ENCODE data around the gene NUP160. TPM values are rescaled to one million over a fixed set of nuclear protein-coding genes. Genes with fewer than 3 reads are reported as not detected.

Gene NUP160
- total and polyA plus RNA-seq, 2 of the 13 experiments (the other 11 are each of a cell fraction or from before 2014, with no cell fraction given), result 28.3 to 43.5 TPM

DNA sequence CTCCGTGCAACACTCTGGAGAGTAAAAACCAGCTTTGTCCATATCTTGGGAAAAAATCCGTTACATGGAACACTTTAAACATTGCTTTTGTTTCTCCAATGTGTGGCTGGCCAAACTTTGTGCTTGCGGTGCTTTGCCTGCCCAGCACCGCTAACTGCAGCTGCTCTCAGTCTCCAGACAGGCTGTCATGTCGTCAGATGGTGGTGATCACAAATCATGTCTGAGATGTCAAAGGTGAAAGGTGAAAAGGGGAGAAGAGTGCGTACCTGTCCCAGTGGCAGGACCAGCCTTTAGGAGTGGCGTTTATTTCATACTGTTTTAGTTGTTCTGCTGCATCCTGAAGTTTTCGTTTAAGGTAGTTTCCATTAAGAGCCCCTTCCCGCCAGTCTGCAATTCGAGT, 115.9 kb downstream of the NUP160 start:
- no peaks in the 10 kb centered on the region for H3K9me3 ChIP-seq (ENCODE audit: low read length)
- WGBS (ENCODE audit: low lambda C conversion rate), result 97% methylated on average over 10 of the region's 10 CpGs
- peaks cover 4% of the 10 kb centered on the region for H3K79me2 ChIP-seq (ENCODE audit: insufficient read depth, low read length)
- no peak overlapping the region for H3K27ac ChIP-seq (ENCODE audit: extremely low read length, insufficient read depth, low read length)
- in situ Hi-C loops (cut with HindIII; ENCODE audit: extremely low pct_ligation_motif_present, low pct_unique_long_range_greater_than_20kb), result no loop called here
- no peaks in the 10 kb centered on the region for H4K20me1 ChIP-seq (ENCODE audit: insufficient read depth, low read length)
- BruUV-seq (replicated peaks), result no TSS peak
- intact Hi-C loops (cut with micrococcal nuclease; ENCODE audit: unreplicated experiment), result no loop called here
- TF ChIP-seq ZFP41 (CRISPR knock-in tag; IDR thresholded peaks at IDR 0.05; ENCODE audit: borderline replicate concordance), result no peak
- TF ChIP-seq ZNF20 (CRISPR knock-in tag; IDR thresholded peaks at IDR 0.05), result no peak
- no peak for TF ChIP-seq KDM1A (CRISPR knock-in tag; IDR thresholded peaks at IDR 0.05)
- TF ChIP-seq SAFB2 (CRISPR knock-in tag; IDR thresholded peaks at IDR 0.05; ENCODE audit: borderline replicate concordance, low read depth), result no peak
- TF ChIP-seq, protein P1, sequence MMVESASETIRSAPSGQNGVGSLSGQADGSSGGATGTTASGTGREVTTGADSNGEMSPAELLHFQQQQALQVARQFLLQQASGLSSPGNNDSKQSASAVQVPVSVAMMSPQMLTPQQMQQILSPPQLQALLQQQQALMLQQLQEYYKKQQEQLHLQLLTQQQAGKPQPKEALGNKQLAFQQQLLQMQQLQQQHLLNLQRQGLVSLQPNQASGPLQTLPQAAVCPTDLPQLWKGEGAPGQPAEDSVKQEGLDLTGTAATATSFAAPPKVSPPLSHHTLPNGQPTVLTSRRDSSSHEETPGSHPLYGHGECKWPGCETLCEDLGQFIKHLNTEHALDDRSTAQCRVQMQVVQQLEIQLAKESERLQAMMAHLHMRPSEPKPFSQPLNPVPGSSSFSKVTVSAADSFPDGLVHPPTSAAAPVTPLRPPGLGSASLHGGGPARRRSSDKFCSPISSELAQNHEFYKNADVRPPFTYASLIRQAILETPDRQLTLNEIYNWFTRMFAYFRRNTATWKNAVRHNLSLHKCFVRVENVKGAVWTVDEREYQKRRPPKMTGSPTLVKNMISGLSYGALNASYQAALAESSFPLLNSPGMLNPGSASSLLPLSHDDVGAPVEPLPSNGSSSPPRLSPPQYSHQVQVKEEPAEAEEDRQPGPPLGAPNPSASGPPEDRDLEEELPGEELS (CRISPR knock-in tag; IDR thresholded peaks at IDR 0.05), result no peak
- peaks cover 20% of the 10 kb centered on the region for H3K4me1 ChIP-seq (ENCODE audit: insufficient read depth, low read length)
- peaks cover 18 to 76% of the 10 kb centered on the region in 2 experiments for H3K36me3 ChIP-seq (replicated peaks in 1 of 2; ENCODE audit: control insufficient read depth in 1 of 2, insufficient read depth in 2 of 2, low read length in 2 of 2)
- no peak overlapping the region for H3K9ac ChIP-seq (ENCODE audit: insufficient read depth, low read depth, low read length)
- FAIRE-seq, result no peak
- POLR2A ChIA-PET, result no interaction called here
- H3K4me3 ChIP-seq (replicated peaks in 1 of 3; ENCODE audit: insufficient read depth in 1 of 3, low read depth in 2 of 3, low read length in 3 of 3), result no peak overlapping the region
- DNase-seq (ENCODE audit: low spot score), result no peak
- ATAC-seq, result no peak; the same call in 2 of the 3 replicates
- H3K4me2 ChIP-seq (ENCODE audit: low read depth, low read length), result no peak overlapping the region
- CTCF ChIA-PET (ENCODE audit: low intra/inter-chr PET ratio, low total read pairs), result no interaction called here
- no peaks in the 10 kb centered on the region for H3K27me3 ChIP-seq (ENCODE audit: control insufficient read depth in 1 of 2, insufficient read depth in 2 of 2, low read length in 2 of 2)
- H2AFZ ChIP-seq (ENCODE audit: low read length), result no peak overlapping the region

GRCh38 chr11:47731475-47731874, 116.7 kb downstream of the NUP160 start:
- H3K4me1 ChIP-seq (ENCODE audit: insufficient read depth, low read length), result peaks cover 28% of the 10 kb centered on the region
- peaks cover 18 to 72% of the 10 kb centered on the region in 2 experiments for H3K36me3 ChIP-seq (replicated peaks in 1 of 2; ENCODE audit: control insufficient read depth in 1 of 2, insufficient read depth in 2 of 2, low read length in 2 of 2)
- ATAC-seq (no peak), DNase-seq (ENCODE audit: low spot score) (no peak), FAIRE-seq (no peak)
- ChIA-PET CTCF (ENCODE audit: low intra/inter-chr PET ratio, low total read pairs) (no interaction called here), POLR2A (no interaction called here)
- peaks cover 4% of the 10 kb centered on the region for H3K79me2 ChIP-seq (ENCODE audit: insufficient read depth, low read length)
- in situ Hi-C loops (cut with HindIII; ENCODE audit: extremely low pct_ligation_motif_present, low pct_unique_long_range_greater_than_20kb), result no loop called here
- 94% methylated on average over 6 of the region's 6 CpGs for WGBS (ENCODE audit: low lambda C conversion rate)
- H3K9ac ChIP-seq (ENCODE audit: insufficient read depth, low read depth, low read length), result no peak overlapping the region
- H3K9me3 ChIP-seq (ENCODE audit: low read length), result no peaks in the 10 kb centered on the region
- intact Hi-C loops (cut with micrococcal nuclease; ENCODE audit: unreplicated experiment), result no loop called here
- H3K4me3 ChIP-seq (replicated peaks in 1 of 3; ENCODE audit: insufficient read depth in 1 of 3, low read depth in 2 of 3, low read length in 3 of 3), result no peak overlapping the region
- no peak overlapping the region for H3K4me2 ChIP-seq (ENCODE audit: low read depth, low read length)
- H4K20me1 ChIP-seq (ENCODE audit: insufficient read depth, low read length), result no peaks in the 10 kb centered on the region
- H2AFZ ChIP-seq (ENCODE audit: low read length), result no peak overlapping the region
- H3K27me3 ChIP-seq (ENCODE audit: control insufficient read depth in 1 of 2, insufficient read depth in 2 of 2, low read length in 2 of 2), result no peaks in the 10 kb centered on the region
- no TSS peak for BruUV-seq (replicated peaks)
- TF ChIP-seq RBM22 (optimal IDR thresholded peaks at IDR 0.05; ENCODE audit: low read length) (peak; percentile 15), STAT6 (CRISPR knock-in tag; IDR thresholded peaks at IDR 0.05; ENCODE audit: borderline replicate concordance) (no peak), ZNF136 (CRISPR knock-in tag; IDR thresholded peaks at IDR 0.05; ENCODE audit: low read depth) (no peak)
- H3K27ac ChIP-seq (ENCODE audit: extremely low read length, insufficient read depth, low read length), result no peak overlapping the region

All from HepG2 (cell line).